K562 (cell line): ENCODE measurements around the gene PIP4K2C. TPM values are rescaled to one million over a fixed set of nuclear protein-coding genes. Genes with fewer than 3 reads are reported as not detected.

Source experiments
- ARID1B ChIP-seq: fragments of 450-650 bp; IDR thresholded peaks from 2 replicates; pipeline ENCODE4 v1.6.1; 2016; ENCODE audit warnings: antibody characterized with exemption, mild to moderate bottlenecking, inconsistent platforms
- CAMTA2 ChIP-seq: fragments of 250-450 bp; sonication (Bioruptor Pico); conservative IDR thresholded peaks from 2 replicates; pipeline ENCODE4 v1.5.1; 2022
- CBFA2T3 ChIP-seq: fragments of 450-650 bp; IDR thresholded peaks from 2 replicates; pipeline ENCODE4 v1.6.1; 2017
- CTBP1 ChIP-seq: fragments of 450-650 bp; IDR thresholded peaks from 2 replicates; pipeline ENCODE4 v1.6.1; 2016; ENCODE audit warnings: borderline replicate concordance
- DPF2 ChIP-seq: fragments of 450-650 bp; IDR thresholded peaks from 2 replicates; pipeline ENCODE4 v1.6.1; 2016
- EP400 ChIP-seq: fragments of 450-650 bp; IDR thresholded peaks from 2 replicates; pipeline ENCODE4 v1.6.1; 2017; ENCODE audit warnings: antibody characterized with exemption, mild to moderate bottlenecking, moderate library complexity
- FOXM1 ChIP-seq, 2 experiments: fragments of 450-650 bp in 1 of 2; sonication (generic) in 1 of 2; formaldehyde crosslinking in 1 of 2; IDR thresholded peaks; 2 replicates each; pipeline versions ENCODE4 v1.6.1 to v1.9.0; 2017 to 2022; ENCODE audit warnings: low read depth in 2 of 2, mild to moderate bottlenecking in 2 of 2, missing genetic modification reagents in 1 of 2, moderate library complexity in 1 of 2
- GTF2F1 ChIP-seq: IDR thresholded peaks from 2 replicates; pipeline ENCODE4 v1.6.1; 2011; ENCODE audit warnings: low read depth, low read length, improper control_type of control experiment
- MEIS2 ChIP-seq: fragments of 450-650 bp; IDR thresholded peaks from 2 replicates; pipeline ENCODE4 v1.6.1; 2014; ENCODE audit warnings: mild to moderate bottlenecking; ENCODE audit not compliant: partially characterized antibody
- NCOR1 ChIP-seq: fragments of 450-650 bp; IDR thresholded peaks from 2 replicates; pipeline ENCODE4 v1.6.1; 2016; ENCODE audit warnings: mild to moderate bottlenecking, moderate library complexity
- NR2F6 ChIP-seq: fragments of 450-650 bp; formaldehyde crosslinking; IDR thresholded peaks from 2 replicates; pipeline ENCODE4 v1.4.0; 2020; ENCODE audit warnings: mild to moderate bottlenecking
- PHB ChIP-seq: fragments of 250-450 bp; sonication (Bioruptor Pico); IDR thresholded peaks from 2 replicates; pipeline ENCODE4 v1.5.0; 2021
- PKNOX1 ChIP-seq: fragments of 450-650 bp; IDR thresholded peaks from 2 replicates; pipeline ENCODE4 v1.6.1; 2016
- PYGO2 ChIP-seq: fragments of 450-650 bp; IDR thresholded peaks from 2 replicates; pipeline ENCODE4 v1.6.1; 2016; ENCODE audit warnings: mild to moderate bottlenecking, missing genetic modification characterization, moderate library complexity, missing compliant biosample characterization
- RCOR1 ChIP-seq, 2 experiments: IDR thresholded peaks; 2 replicates each; pipeline ENCODE4 v1.6.1; 2012; ENCODE audit warnings: low read depth in 2 of 2, low read length in 2 of 2, borderline replicate concordance in 1 of 2, improper control_type of control experiment in 1 of 2
- SMC3 ChIP-seq: conservative IDR thresholded peaks from 2 replicates; pipeline ENCODE4 v1.6.1; 2011; ENCODE audit warnings: low read depth, low read length, improper control_type of control experiment; ENCODE audit not compliant: insufficient read depth
- SOX6 ChIP-seq: fragments of 450-650 bp; IDR thresholded peaks from 2 replicates; pipeline ENCODE4 v1.6.1; 2014; ENCODE audit warnings: mild to moderate bottlenecking
- ZBTB43 ChIP-seq: sonication (generic); formaldehyde crosslinking; IDR thresholded peaks from 2 replicates; pipeline ENCODE4 v1.8.0; 2023; ENCODE audit warnings: mild to moderate bottlenecking, missing genetic modification reagents
- ZBTB5 ChIP-seq: fragments of 450-650 bp; IDR thresholded peaks from 2 replicates; pipeline ENCODE4 v1.6.1; 2017; ENCODE audit warnings: antibody characterized with exemption
- ZNF134 ChIP-seq: fragments of 250-450 bp; sonication (Bioruptor Pico); conservative IDR thresholded peaks from 2 replicates; pipeline ENCODE4 v1.4.0; 2020
- ZNF311 ChIP-seq: fragments of 250-450 bp; sonication (Bioruptor Pico); IDR thresholded peaks from 2 replicates; pipeline ENCODE4 v1.4.0; 2020; ENCODE audit warnings: mild to moderate bottlenecking, moderate library complexity
- ZNF518B ChIP-seq: fragments of 250-450 bp; sonication (Bioruptor Pico); IDR thresholded peaks from 2 replicates; pipeline ENCODE4 v1.5.0; 2021; ENCODE audit warnings: mild to moderate bottlenecking, moderate library complexity
- polyA plus RNA-seq, 8 experiments: library from polyadenylated mRNA; depleted of rRNA in 4 of 8; stranded (reverse) in 5 of 8; unstranded in 3 of 8; fragments of >200 nt; fragmentation: Nextera tagmentation in 2 of 8; fragmentation: Illumina TruSeq in 1 of 8; extraction: Ambion mirVana in 2 of 8; extraction: Trizol in 1 of 8; gene quantifications; 2 replicates each; pipeline versions ENCODE4 v1.2.1 to v1.2.3, GENCODE V29; 2011 to 2014; ENCODE audit warnings: inconsistent platforms in 1 of 8, missing spikeins in 1 of 8
- total RNA-seq, 7 experiments: library from RNA; depleted of rRNA in 6 of 7; stranded (reverse); fragments of >200 nt in 6 of 7; fragmentation: Illumina TruSeq in 2 of 7; extraction: Trizol in 2 of 7; gene quantifications; 2 replicates each; pipeline versions ENCODE4 v1.2.1 to v1.2.3, GENCODE V29; 2011 to 2021; ENCODE audit warnings: low replicate concordance in 1 of 7

Gene PIP4K2C
- total and polyA plus RNA-seq, 9 of the 15 experiments (the other 6 are each of a cell fraction or from before 2014, with no cell fraction given): 9.0 to 41.4 (median 18.3) TPM

- TF ChIP-seq ZNF518B (CRISPR knock-in tag) (no peak), ZBTB5 (no peak), CTBP1 (peak; percentile 36; the same call in 1 of the 2 replicates), NCOR1 (peak; percentile 34; the same call in 1 of the 2 replicates), SOX6 (peak; percentile 64; the same call in 1 of the 2 replicates), RCOR1 (IDR thresholded peaks at IDR 0.05; ENCODE audit: borderline replicate concordance in 1 of 2, low read depth in 2 of 2, low read length in 2 of 2) (0 out of 4 replicates have a peak, but pooled peaks of 1 of the 2 experiments have one; percentile 12), ZNF311 (no peak), PHB (CRISPR knock-in tag) (no peak), FOXM1 (IDR thresholded peaks at IDR 0.05; ENCODE audit: low read depth) (peak; percentile 66), FOXM1 (CRISPR knock-in tag; IDR thresholded peaks at IDR 0.05; ENCODE audit: low read depth) (no peak), ZNF134 (CRISPR knock-in tag) (no peak), DPF2 (peak; percentile 29; the same call in 1 of the 2 replicates), ARID1B (peak; percentile 67; the same call in 1 of the 2 replicates), CBFA2T3 (peak; percentile 74), PYGO2 (tag) (no peak), ZBTB43 (CRISPR knock-in tag) (no peak), MEIS2 (peak; percentile 62), CAMTA2 (CRISPR knock-in tag) (no peak), PKNOX1 (peak; percentile 41), SMC3 (no peak), NR2F6 (no peak), EP400 (no peak), GTF2F1 (no peak)
Measured at GRCh38 chr12:57640175-57641042, 49.4 kb downstream of the PIP4K2C start (continued).
